Activated CD4-positive, alpha-beta T cell treated with anti-CD3 and anti-CD28 coated beads for 1 hour (primary cell): Measurements from ENCODE around the gene NTHL1.

Experiments
- DNase-seq: peaks from one replicate; pipeline ENCODE4 v3.0.0-alpha.2; 2020

The NTHL1 gene

DNA sequence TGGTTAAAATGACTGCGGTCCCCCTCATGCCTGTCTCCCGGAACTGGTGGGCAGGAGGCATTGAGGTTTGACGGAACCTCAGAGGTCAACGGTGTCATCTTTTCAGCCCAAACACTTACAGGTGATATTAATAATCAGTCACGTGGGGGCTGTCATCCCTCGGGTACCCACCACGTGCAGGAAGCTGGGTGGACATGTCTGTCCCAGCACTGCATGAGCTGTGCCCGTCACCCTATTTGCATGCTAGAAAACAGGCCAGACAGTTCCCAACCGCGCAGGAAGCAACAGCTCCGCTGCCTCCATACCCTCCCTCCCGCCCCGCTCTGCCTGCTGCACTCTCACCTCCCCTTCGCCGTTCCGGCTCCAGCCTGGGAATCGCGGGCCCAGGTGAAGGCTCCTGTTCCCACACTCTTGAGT is 56.5 kb downstream of the NTHL1 start:
- DNase-seq, result peak; percentile 36

DNA sequence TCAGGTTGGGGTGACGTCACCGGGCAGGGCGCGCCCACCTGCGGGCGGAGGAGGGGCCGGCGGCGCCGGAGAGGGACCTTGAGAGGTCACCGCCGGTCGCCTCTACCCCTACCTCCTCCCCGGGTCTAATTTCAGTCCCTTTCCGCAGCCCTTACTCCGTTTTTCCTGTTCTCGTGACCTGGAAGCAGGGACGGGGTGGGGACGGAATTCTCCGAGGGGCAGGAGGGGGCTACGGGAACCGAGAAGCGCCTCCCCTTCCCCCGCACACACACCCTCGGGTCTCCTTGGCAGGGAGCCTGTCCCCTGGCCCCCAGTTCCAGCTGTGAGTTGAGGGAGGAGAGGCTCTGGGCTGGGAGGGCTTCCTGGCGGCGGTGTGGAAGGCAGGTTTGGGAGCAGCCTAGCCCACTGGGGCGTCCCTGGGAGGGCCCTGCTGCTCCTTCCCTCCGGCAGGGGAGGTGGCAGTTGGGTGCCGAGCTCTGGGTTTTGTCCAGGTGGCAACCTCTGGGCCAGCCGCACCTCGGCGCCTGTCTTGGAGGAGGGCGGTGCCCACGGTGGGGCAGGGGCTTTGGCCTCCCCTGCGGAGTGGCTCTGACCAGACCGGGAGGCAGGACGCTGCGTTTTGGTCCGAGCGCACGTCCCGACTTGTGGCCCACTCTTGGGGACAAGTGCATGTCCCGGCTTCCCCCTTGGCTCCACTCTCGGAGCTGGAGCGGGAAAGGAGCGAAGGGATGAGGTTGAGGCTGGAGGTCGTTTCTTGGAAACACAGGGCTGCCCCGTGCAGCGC is 57.1 kb downstream of the NTHL1 start:
- DNase-seq, result no peak

DNA sequence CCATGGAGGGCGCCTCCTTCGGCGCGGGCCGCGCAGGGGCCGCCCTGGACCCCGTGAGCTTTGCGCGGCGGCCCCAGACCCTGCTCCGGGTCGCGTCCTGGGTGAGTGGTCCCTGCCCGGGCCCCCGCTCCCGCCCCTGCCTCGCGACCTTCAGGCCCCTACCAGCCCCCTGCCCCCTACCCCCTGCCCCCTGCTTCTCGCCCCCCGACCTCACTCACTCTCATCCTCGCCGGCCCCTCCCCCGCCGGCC is 57.6 kb downstream of the NTHL1 start:
- no peak for DNase-seq
